ENCODE results near the gene MX2.
A peak's percentile ranks its signal among the peaks of the same experiment; 100 is the strongest.
"Not testable (repeated sequence)": the region's sequence is repeated elsewhere in the genome, so short reads cannot be mapped to it uniquely, and the experiment has no call there.

Gene MX2, protein sequence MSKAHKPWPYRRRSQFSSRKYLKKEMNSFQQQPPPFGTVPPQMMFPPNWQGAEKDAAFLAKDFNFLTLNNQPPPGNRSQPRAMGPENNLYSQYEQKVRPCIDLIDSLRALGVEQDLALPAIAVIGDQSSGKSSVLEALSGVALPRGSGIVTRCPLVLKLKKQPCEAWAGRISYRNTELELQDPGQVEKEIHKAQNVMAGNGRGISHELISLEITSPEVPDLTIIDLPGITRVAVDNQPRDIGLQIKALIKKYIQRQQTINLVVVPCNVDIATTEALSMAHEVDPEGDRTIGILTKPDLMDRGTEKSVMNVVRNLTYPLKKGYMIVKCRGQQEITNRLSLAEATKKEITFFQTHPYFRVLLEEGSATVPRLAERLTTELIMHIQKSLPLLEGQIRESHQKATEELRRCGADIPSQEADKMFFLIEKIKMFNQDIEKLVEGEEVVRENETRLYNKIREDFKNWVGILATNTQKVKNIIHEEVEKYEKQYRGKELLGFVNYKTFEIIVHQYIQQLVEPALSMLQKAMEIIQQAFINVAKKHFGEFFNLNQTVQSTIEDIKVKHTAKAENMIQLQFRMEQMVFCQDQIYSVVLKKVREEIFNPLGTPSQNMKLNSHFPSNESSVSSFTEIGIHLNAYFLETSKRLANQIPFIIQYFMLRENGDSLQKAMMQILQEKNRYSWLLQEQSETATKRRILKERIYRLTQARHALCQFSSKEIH

DNA sequence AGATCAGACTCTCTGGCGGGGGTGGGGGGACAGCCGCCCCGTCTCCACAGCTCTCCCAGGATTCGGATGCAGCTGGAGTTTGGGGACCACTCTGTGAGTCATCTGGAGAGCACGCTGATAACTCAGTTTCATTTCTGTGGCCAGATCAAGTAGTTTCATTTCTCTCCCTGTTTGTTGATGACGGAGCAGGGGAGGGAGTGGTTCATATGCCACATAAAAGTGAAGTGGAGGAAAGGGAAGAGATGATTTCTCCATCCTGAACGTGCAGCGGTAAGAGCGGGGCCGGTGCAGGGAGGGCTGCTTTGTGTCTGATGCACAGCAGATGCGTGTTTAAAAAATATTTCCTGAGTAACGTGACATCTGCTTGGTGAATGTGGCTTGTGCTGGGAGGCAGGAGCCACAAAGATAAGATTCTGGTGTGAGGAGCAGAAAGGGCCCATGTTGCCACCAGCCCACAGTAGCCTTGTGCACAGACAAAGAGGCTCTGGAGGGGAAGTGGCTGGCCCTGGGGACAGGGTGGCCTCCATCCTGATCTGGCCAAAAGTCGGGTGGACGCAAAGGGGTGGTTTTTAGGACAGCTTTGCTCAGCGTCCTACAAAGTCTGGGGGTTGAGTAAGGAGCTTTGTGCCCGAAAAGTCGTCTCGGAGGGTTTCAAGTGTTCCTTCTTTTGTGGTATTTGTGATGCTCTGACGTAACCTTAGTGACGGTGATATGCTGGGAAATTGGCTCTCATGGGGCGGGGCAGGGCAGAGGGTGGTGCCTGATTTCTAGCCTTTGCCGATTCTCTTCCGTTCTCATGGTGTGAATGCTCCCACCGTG, at the start of gene MX2:
Gene MX2 (plus strand): TSS at position 242 of the 819 bp plus-strand sequence. CDS start 14,880 bp downstream, outside the sequence.
- Histone ChIP-seq H3K9me3 (no peaks in the 10 kb centered on the region), H3K4me1 (ENCODE audit: control insufficient read depth in 1 of 2, insufficient read depth in 1 of 2, low read depth in 1 of 2, low read length in 1 of 2) (peaks cover 63 to 68% of the 10 kb centered on the region in 2 experiments), H3K27ac (peak within 1 kb of the TSS; percentile 95), H3K36me3 (peaks cover 36% of the 10 kb centered on the region), H3K4me3 (ENCODE audit: low read depth in 1 of 2, low read length in 1 of 2) (peak within 1 kb of the TSS; percentile 74 to 89), H3K27me3 (no peaks in the 10 kb centered on the region)
- TF ChIP-seq, protein P1, sequence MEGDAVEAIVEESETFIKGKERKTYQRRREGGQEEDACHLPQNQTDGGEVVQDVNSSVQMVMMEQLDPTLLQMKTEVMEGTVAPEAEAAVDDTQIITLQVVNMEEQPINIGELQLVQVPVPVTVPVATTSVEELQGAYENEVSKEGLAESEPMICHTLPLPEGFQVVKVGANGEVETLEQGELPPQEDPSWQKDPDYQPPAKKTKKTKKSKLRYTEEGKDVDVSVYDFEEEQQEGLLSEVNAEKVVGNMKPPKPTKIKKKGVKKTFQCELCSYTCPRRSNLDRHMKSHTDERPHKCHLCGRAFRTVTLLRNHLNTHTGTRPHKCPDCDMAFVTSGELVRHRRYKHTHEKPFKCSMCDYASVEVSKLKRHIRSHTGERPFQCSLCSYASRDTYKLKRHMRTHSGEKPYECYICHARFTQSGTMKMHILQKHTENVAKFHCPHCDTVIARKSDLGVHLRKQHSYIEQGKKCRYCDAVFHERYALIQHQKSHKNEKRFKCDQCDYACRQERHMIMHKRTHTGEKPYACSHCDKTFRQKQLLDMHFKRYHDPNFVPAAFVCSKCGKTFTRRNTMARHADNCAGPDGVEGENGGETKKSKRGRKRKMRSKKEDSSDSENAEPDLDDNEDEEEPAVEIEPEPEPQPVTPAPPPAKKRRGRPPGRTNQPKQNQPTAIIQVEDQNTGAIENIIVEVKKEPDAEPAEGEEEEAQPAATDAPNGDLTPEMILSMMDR (IDR thresholded peaks at IDR 0.05) = peak; percentile 52

DNA sequence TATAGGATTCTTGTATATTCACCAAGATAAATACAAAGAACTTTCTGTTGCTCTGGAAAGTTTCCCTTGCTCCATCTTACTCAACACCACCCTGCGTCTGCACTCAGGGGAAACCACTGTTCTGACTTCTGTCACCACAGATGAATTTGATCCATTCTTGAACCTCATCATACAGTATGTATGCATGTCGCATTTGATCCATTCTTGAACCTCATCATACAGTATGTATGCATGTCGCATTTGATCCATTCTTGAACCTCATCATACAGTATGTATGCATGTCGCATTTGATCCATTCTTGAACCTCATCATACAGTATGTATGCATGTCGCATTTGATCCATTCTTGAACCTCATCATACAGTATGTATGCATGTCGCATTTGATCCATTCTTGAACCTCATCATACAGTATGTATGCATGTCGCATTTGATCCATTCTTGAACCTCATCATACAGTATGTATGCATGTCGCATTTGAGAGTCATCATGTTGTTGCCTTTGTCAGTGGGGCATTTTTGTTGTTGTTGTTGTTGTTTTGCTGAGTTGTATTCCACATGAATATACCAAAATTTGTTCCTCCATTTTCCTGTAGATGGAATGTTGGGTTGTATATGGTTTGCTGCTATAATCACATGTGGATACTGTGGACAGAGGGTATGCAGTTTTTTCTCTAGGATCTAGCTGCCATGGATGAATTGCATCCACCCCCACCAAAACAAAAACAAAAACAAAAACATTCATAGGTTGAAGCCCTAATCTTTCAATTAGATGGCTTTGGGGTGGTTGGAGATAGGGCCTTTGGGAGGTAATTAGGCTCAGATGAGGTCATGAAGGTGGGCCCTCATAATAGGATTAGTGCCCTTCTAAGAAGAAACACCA, 48.3 kb upstream of the MX2 start:
- not testable (repeated sequence) for H3K4me3 ChIP-seq (ENCODE audit: low read depth in 1 of 2, low read length in 1 of 2); H3K4me1 ChIP-seq (ENCODE audit: control insufficient read depth in 1 of 2, insufficient read depth in 1 of 2, low read depth in 1 of 2, low read length in 1 of 2); H3K9me3 ChIP-seq; H3K27ac ChIP-seq; H3K36me3 ChIP-seq
- H3K27me3 ChIP-seq = peaks cover 91% of the 10 kb centered on the region

DNA sequence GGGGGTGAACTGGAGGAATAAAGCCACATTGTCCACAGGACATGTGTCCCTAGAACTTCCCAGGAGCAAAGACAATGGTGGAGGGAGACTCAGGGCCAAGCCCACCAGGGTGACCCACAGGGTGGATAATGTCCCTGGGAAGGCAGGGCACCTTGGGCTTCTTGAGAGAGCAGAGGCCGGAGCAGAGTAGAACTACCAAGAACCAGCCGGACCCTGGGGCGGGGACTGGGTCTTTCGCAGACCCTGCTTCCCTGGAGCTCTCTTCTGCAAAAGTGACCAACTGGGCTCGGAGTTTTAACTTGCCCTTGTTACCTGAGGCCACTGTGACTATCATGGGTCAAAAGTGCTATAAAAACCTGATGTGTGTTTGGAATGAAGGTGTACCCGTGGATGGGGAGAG, 46.1 kb upstream of the MX2 start:
- peaks cover 87% of the 10 kb centered on the region for H3K27me3 ChIP-seq
- H3K4me1 ChIP-seq (ENCODE audit: control insufficient read depth in 1 of 2, insufficient read depth in 1 of 2, low read depth in 1 of 2, low read length in 1 of 2) = peaks cover 0 to 4% of the 10 kb centered on the region in 2 experiments

DNA sequence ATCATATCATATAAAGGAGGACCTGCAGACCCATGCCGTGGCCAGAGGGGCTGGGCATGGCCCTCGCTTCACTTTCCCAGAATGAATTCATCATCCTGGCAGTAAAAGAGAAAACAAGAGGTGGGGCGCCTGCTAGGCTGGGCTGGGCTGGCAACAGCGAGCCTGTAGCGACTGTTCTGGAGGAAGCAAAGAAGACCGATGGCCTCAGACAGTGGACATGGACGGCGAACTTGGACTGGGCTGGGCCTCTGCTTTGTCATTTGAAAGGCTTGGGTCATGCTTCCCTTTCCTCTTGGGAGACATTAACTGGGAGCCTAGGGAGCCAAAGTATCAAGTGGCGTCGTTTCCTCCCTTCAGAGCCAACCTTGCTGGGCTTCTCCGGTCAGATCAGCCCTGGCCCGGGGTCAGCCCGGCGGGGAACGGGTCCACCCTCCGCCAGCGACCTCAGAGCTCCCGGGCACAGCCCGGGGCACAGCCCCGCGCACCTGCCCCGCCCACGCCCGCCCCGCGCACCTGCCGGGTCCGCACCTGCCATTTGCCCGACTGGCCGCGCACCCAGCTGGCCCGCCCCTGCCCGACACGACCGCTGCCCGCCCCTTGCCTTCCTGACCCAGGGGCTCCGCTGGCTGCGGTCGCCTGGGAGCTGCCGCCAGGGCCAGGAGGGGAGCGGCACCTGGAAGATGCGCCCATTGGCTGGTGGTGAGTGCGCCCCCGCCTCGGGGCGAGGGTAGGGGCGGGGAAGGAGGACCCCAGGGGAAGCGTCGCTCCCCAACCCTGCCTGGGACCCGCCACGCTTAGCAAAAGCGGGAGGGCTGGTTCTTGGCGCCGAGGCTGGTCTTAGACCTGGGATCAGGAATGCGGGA, 45.4 kb upstream of the MX2 start, which contains the start of gene FAM3B:
Gene FAM3B (plus strand): TSS at position 602 of the 863 bp plus-strand sequence. CDS start 79 bp downstream, at position 681.
- Histone ChIP-seq H3K27ac (no peak within 1 kb of the TSS), H3K27me3 (peaks cover 88% of the 10 kb centered on the region), H3K9me3 (no peaks in the 10 kb centered on the region), H3K4me1 (ENCODE audit: control insufficient read depth in 1 of 2, insufficient read depth in 1 of 2, low read depth in 1 of 2, low read length in 1 of 2) (peaks cover 0 to 4% of the 10 kb centered on the region in 2 experiments), H3K36me3 (no peaks in the 10 kb centered on the region), H3K4me3 (ENCODE audit: low read depth in 1 of 2, low read length in 1 of 2) (peak within 1 kb of the TSS; percentile 18 to 23)
- TF ChIP-seq, protein P1 (IDR thresholded peaks at IDR 0.05) = no peak

More for the DNA sequence above, 46.1 kb upstream of the MX2 start:
- TF ChIP-seq, protein P1 (IDR thresholded peaks at IDR 0.05) = no peak
- H3K27ac ChIP-seq = no peak overlapping the region
- no peaks in the 10 kb centered on the region for H3K36me3 ChIP-seq
- no peak overlapping the region for H3K4me3 ChIP-seq (ENCODE audit: low read depth in 1 of 2, low read length in 1 of 2)
- H3K9me3 ChIP-seq = no peaks in the 10 kb centered on the region

DNA sequence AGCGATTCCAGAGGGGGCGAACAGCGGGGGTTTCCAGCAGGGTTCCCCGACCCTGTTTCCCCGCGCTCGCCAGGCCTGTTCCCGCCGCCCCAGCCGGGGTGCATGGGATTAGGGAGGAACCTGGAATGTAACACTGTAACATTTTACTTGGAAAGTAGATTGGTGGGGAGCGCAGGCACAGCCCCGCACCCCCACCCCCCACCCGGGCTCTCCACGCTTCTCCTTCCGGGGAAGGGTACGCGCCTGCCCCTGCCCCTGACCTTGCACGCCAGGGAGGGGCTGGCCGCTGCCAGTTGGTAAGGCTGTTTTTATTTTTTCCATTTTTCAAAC, 44.8 kb upstream of the MX2 start:
- TF ChIP-seq, protein P1 (IDR thresholded peaks at IDR 0.05) = no peak
- Histone ChIP-seq H3K4me3 (ENCODE audit: low read depth in 1 of 2, low read length in 1 of 2) (peak overlapping the region; percentile 18 to 23), H3K36me3 (no peaks in the 10 kb centered on the region), H3K27ac (no peak overlapping the region), H3K9me3 (no peaks in the 10 kb centered on the region), H3K4me1 (ENCODE audit: control insufficient read depth in 1 of 2, insufficient read depth in 1 of 2, low read depth in 1 of 2, low read length in 1 of 2) (peaks cover 0 to 4% of the 10 kb centered on the region in 2 experiments), H3K27me3 (peaks cover 82% of the 10 kb centered on the region)
